WTC11 (cell line): Measurements from ENCODE around the gene NFIC. TPM values are rescaled to one million over a fixed set of nuclear protein-coding genes. Genes with fewer than 3 reads are reported as not detected.

Source experiments
- ATAC-seq: fragments of 200-7000 bp; cut with Tn5 transposase; 2 replicates; pipeline ENCODE4 v1.10.0; 2021; ENCODE audit warnings: mild to moderate bottlenecking, moderate library complexity
- CTCF ChIA-PET: fragments of 300-600 bp; sonication (Branson Sonifier 250); formaldehyde crosslinking; loops from one replicate; lab custom pipeline; 2021; ENCODE audit warnings: antibody characterized with exemption; lab: Charles Lee
- POLR2A ChIA-PET: fragments of 350-600 bp; sonication (Branson Sonifier 250); formaldehyde crosslinking; loops from one replicate; lab custom pipeline; 2021; ENCODE audit warnings: antibody characterized with exemption; lab: Charles Lee
- DNase-seq: peaks from one replicate; pipeline ENCODE4 v3.0.0; 2021; ENCODE audit warnings: low spot score
- H3K27ac Mint-ChIP-seq: 2 replicates; pipeline ENCODE4 v1.8.0; 2021; ENCODE audit warnings: mixed read lengths
- H3K27me3 Mint-ChIP-seq: 2 replicates; pipeline ENCODE4 v1.8.0; 2021; ENCODE audit warnings: low read depth, mild to moderate bottlenecking, moderate library complexity, mixed read lengths
- H3K36me3 Mint-ChIP-seq: 2 replicates; pipeline ENCODE4 v1.8.0; 2021; ENCODE audit warnings: mixed read lengths
- H3K4me1 Mint-ChIP-seq: 2 replicates; pipeline ENCODE4 v1.8.0; 2022; ENCODE audit warnings: mixed read lengths
- H3K4me3 Mint-ChIP-seq: 2 replicates; pipeline ENCODE4 v1.8.0; 2021; ENCODE audit warnings: mild to moderate bottlenecking, moderate library complexity, mixed read lengths
- H3K9me3 Mint-ChIP-seq: 2 replicates; pipeline ENCODE4 v1.8.0; 2021; ENCODE audit warnings: mixed read lengths
- ATF2 ChIP-seq: sonication (generic); formaldehyde crosslinking; IDR thresholded peaks from 2 replicates; pipeline ENCODE4 v1.8.1; 2022; ENCODE audit warnings: low read depth, missing genetic modification reagents, borderline replicate concordance
- EMX1 ChIP-seq: fragments of 250-450 bp; sonication (Bioruptor Pico); IDR thresholded peaks from 2 replicates; pipeline ENCODE4 v1.8.0; 2021; ENCODE audit warnings: mild to moderate bottlenecking
- GRHL2 ChIP-seq: fragments of 250-450 bp; sonication (Bioruptor Pico); IDR thresholded peaks from 2 replicates; pipeline ENCODE4 v1.8.0; 2022; ENCODE audit warnings: mild to moderate bottlenecking, moderate library complexity; ENCODE audit not compliant: insufficient replicate concordance, severe bottlenecking
- IRF1 ChIP-seq: sonication (generic); formaldehyde crosslinking; IDR thresholded peaks from 2 replicates; pipeline ENCODE4 v1.8.0; 2023; ENCODE audit warnings: missing genetic modification reagents
- OVOL2 ChIP-seq: fragments of 250-450 bp; sonication (Bioruptor Pico); IDR thresholded peaks from 2 replicates; pipeline ENCODE4 v1.9.0; 2021; ENCODE audit warnings: mild to moderate bottlenecking, borderline replicate concordance
- TP53 ChIP-seq: sonication (generic); formaldehyde crosslinking; IDR thresholded peaks from 2 replicates; pipeline ENCODE4 v1.8.1; 2023; ENCODE audit warnings: mild to moderate bottlenecking, missing genetic modification reagents
- ZNF532 ChIP-seq: fragments of 250-450 bp; sonication (Bioruptor Pico); IDR thresholded peaks from 2 replicates; pipeline ENCODE4 v1.9.0; 2021; ENCODE audit warnings: mild to moderate bottlenecking, borderline replicate concordance
- ZSCAN18 ChIP-seq: fragments of 250-450 bp; sonication (Bioruptor Pico); IDR thresholded peaks from 2 replicates; pipeline ENCODE4 v2.1.2; 2022; ENCODE audit warnings: mild to moderate bottlenecking, moderate library complexity
- total RNA-seq: library from RNA; stranded (reverse); gene quantifications from 3 replicates; pipeline ENCODE4 v1.2.3, GENCODE V29; 2021
- TF ChIP-seq, protein P1 (sequence below): sonication (generic); formaldehyde crosslinking; IDR thresholded peaks from 2 replicates; pipeline ENCODE4 v1.8.1; 2023; ENCODE audit warnings: mild to moderate bottlenecking, missing genetic modification reagents

The NFIC gene
- total RNA-seq, 1 experiment from 2014 or later, result 3.5 TPM

DNA sequence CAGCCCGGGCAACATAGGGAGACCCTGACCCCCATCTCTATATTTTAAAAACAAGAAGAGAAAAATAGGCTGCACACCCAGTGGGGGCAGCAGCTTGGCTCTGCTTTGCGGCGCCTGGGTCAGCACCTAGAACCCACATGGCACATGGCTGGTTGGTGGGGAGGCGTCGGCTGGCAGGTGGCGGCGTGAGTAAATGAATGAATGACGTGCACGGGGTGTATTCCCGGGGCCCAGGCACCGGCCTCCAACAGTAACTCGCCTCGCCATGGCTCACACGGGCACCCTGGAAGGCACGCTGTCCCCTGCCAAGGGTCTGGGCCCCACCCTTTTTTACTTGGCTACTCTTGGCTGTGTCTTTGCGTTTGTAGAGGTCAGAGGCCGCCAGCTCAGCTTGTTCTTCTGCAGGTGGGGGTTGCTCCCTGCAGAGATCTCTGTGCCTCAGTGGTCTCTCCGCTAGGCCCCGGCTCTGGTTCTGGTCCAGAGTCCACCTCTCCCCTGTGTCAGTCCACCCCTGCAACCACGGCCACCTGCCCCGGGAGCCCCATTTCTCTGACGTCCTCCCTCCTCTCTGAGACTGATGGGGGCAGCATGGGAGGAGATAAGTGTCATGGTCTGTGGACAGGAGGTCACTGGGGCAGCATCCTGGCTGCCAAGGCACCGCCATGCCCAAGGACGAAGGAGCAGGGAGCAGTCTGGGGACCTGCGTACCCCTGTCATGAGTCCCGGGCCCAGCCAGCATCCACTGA lies 145.3 kb downstream of the NFIC start (continued):
- TF ChIP-seq ATF2 (CRISPR knock-in tag) (no peak), IRF1 (CRISPR knock-in tag) (no peak)

- H3K27ac Mint-ChIP-seq, result 0 out of 2 replicates have a peak overlapping the region, but pooled peaks have one; percentile 32
- no peaks in the 10 kb centered on the region; the same call in 1 of the 2 replicates for H3K27me3 Mint-ChIP-seq
- DNase-seq (no peak), ATAC-seq (no peak)
- no peak overlapping the region for H3K4me3 Mint-ChIP-seq
- H3K4me1 Mint-ChIP-seq, result peaks cover 27% of the 10 kb centered on the region
- no peaks in the 10 kb centered on the region for H3K9me3 Mint-ChIP-seq
- ChIA-PET POLR2A (interaction anchor here (0.6 to 1.0 kb wide), 2 partner anchors 39 to 64 kb away, joined by 3 to 9 read pairs; no protein-coding TSS in a partner anchor), CTCF (interaction anchor here (0.6 to 1.8 kb wide), 5 partner anchors 12 to 65 kb away, joined by 3 to 6 read pairs (median 3); partner anchors contain the start of gene DOHH)
- TF ChIP-seq TP53, result no peak
- TF ChIP-seq ZSCAN18 (CRISPR knock-in tag), result no peak
- TF ChIP-seq, protein P1, sequence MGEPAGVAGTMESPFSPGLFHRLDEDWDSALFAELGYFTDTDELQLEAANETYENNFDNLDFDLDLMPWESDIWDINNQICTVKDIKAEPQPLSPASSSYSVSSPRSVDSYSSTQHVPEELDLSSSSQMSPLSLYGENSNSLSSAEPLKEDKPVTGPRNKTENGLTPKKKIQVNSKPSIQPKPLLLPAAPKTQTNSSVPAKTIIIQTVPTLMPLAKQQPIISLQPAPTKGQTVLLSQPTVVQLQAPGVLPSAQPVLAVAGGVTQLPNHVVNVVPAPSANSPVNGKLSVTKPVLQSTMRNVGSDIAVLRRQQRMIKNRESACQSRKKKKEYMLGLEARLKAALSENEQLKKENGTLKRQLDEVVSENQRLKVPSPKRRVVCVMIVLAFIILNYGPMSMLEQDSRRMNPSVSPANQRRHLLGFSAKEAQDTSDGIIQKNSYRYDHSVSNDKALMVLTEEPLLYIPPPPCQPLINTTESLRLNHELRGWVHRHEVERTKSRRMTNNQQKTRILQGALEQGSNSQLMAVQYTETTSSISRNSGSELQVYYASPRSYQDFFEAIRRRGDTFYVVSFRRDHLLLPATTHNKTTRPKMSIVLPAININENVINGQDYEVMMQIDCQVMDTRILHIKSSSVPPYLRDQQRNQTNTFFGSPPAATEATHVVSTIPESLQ (CRISPR knock-in tag), result no peak
- TF ChIP-seq GRHL2, result no peak
- TF ChIP-seq EMX1 (CRISPR knock-in tag), result no peak
- no peak for TF ChIP-seq ZNF532 (CRISPR knock-in tag)
- no peak for TF ChIP-seq OVOL2
- H3K36me3 Mint-ChIP-seq, result peaks cover 12% of the 10 kb centered on the region; the same call in 1 of the 2 replicates
Observed at GRCh38 chr19:3512562-3513228, 146.3 kb downstream of the NFIC start.
